ENCODE data around the gene INHBC. TPM values are rescaled to one million over a fixed set of nuclear protein-coding genes. Genes with fewer than 3 reads are reported as not detected.
"Not testable (repeated sequence)": the region's sequence is repeated elsewhere in the genome, so short reads cannot be mapped to it uniquely, and the experiment has no call there.

INHBC gene
- total and polyA plus RNA-seq, 7 experiments from 2014 or later, result 0.16 TPM; not detected in 6

DNA sequence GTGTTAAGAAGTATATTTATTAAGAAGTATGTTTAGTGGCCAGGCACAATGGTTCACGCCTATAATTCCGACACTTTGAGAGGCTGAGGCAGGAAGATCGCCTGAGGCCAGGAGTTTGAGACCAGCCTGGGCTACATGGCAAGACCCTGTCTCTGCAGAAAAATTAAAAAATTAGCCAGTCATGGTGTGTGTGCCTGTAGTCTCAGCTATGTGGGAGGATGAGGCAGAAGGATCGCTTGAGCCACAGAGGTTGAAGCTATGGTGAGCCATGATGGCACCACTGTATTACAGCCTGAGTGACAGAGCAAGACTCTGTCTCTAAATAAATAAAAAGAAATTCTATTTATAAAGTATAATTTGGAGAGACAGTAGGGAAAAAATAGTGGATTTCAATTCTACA, 24.1 kb upstream of the INHBC start:
- no peak for ATAC-seq
- no peaks in the 10 kb centered on the region for H3K27me3 ChIP-seq (ENCODE audit: control insufficient read depth in 2 of 2, insufficient read depth in 2 of 2, low read length in 2 of 2)
- peaks cover 3 to 52% (median 42%) of the 10 kb centered on the region in 7 donors for H3K4me1 Mint-ChIP-seq

DNA sequence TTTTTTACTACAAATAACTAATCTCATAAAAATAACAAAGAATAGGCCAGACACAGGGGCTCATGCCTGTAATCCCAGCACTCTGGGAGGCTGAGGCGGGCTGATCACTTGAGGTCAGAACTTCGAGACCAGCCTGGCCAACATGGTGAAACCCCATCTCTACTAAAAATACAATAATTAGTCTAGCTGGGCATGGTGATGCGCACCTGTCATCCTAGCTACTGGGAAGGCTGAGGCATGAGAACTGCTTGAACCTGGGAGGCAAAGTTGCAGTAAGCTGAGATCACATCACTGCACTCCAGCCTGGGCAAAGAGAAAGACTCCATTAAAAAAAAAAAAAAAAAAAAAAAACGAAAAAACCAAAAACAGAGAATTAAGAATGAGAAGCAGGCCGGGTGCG, 20.4 kb upstream of the INHBC start:
- H3K27me3 Mint-ChIP-seq; H3K4me3 Mint-ChIP-seq; H3K9me3 Mint-ChIP-seq; H3K27ac ChIP-seq (ENCODE audit: low read depth, low read length); ATAC-seq; H3K4me1 ChIP-seq (ENCODE audit: control insufficient read depth in 2 of 2, insufficient read depth in 2 of 2, low read length in 2 of 2); intact Hi-C loops (cut with micrococcal nuclease); POLR2A ChIA-PET; H3K27ac Mint-ChIP-seq; H3K4me3 ChIP-seq (ENCODE audit: low read length); DNase-seq; H3K36me3 ChIP-seq (ENCODE audit: control insufficient read depth in 2 of 3, insufficient read depth in 3 of 3, low read length in 3 of 3); H3K9me3 ChIP-seq (ENCODE audit: control insufficient read depth in 2 of 3, low read length in 3 of 3); H3K27me3 ChIP-seq (ENCODE audit: control insufficient read depth in 2 of 2, insufficient read depth in 2 of 2, low read length in 2 of 2); CTCF ChIA-PET: not testable (repeated sequence)
- peaks cover 7 to 65% (median 59%) of the 10 kb centered on the region in 7 donors for H3K4me1 Mint-ChIP-seq
- peaks cover 0 to 11% (median 0%) of the 10 kb centered on the region in 5 donors for H3K36me3 Mint-ChIP-seq

More for the DNA sequence above, 24.1 kb upstream of the INHBC start:
- Histone ChIP-seq H3K9me3 (ENCODE audit: control insufficient read depth in 2 of 3, low read length in 3 of 3) (no peaks in the 10 kb centered on the region), H3K27ac (ENCODE audit: low read depth, low read length) (no peak overlapping the region), H3K4me1 (ENCODE audit: control insufficient read depth in 2 of 2, insufficient read depth in 2 of 2, low read length in 2 of 2) (peaks cover 0 to 5% of the 10 kb centered on the region in 2 donors), H3K4me3 (ENCODE audit: low read length) (no peak overlapping the region), H3K36me3 (ENCODE audit: control insufficient read depth in 2 of 3, insufficient read depth in 3 of 3, low read length in 3 of 3) (no peaks in the 10 kb centered on the region)
- ChIA-PET CTCF (interaction anchor here (0.6 to 0.7 kb wide), 2 partner anchors 8 to 346 kb away, joined by 3 to 6 read pairs; no protein-coding TSS in a partner anchor), POLR2A (no interaction called here)
- Mint-ChIP-seq H3K4me3 (no peak overlapping the region), H3K9me3 (no peaks in the 10 kb centered on the region), H3K27ac (peak overlapping the region in 1 of 9 donors; percentile 66), H3K27me3 (no peaks in the 10 kb centered on the region), H3K36me3 (peaks cover 0 to 16% (median 3%) of the 10 kb centered on the region in 5 donors)
- DNase-seq, result no peak
- intact Hi-C loops (cut with micrococcal nuclease), result no loop called here

DNA sequence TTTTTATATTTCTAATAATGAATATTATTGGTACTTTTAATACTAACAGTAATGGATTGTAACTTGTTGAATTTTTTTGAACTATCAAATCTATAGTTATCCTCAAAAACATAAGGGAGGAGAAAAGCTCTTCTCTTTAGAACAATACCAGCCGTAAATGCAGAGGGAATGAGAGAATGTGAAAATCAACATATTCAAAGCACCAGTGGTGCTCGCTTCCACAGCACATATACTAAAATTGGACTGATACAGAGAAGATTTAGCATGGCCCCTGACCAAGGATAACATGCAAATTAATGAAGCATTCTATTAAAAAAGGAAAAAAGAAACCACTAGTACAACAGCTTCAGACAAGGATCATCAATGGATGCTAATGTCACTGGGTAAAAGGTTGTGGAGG, 19.5 kb upstream of the INHBC start:
- H3K27me3 ChIP-seq (ENCODE audit: control insufficient read depth in 2 of 2, insufficient read depth in 2 of 2, low read length in 2 of 2), result no peaks in the 10 kb centered on the region
- H3K36me3 ChIP-seq (ENCODE audit: control insufficient read depth in 2 of 3, insufficient read depth in 3 of 3, low read length in 3 of 3), result peaks cover 0 to 6% (median 0%) of the 10 kb centered on the region in 3 experiments
- Mint-ChIP-seq H3K27me3 (no peaks in the 10 kb centered on the region), H3K36me3 (peaks cover 0 to 11% (median 0%) of the 10 kb centered on the region in 5 donors), H3K27ac (peak overlapping the region in 2 of 9 donors; percentile 16 to 70), H3K9me3 (no peaks in the 10 kb centered on the region), H3K4me1 (peaks cover 7 to 66% (median 63%) of the 10 kb centered on the region in 7 donors), H3K4me3 (peak overlapping the region in 1 of 10 donors; percentile 4)
- no peak overlapping the region for H3K27ac ChIP-seq (ENCODE audit: low read depth, low read length)
- peaks cover 4 to 5% of the 10 kb centered on the region in 2 donors for H3K4me1 ChIP-seq (ENCODE audit: control insufficient read depth in 2 of 2, insufficient read depth in 2 of 2, low read length in 2 of 2)
- intact Hi-C loops (cut with micrococcal nuclease), result no loop called here
- no peaks in the 10 kb centered on the region for H3K9me3 ChIP-seq (ENCODE audit: control insufficient read depth in 2 of 3, low read length in 3 of 3)
- ChIA-PET CTCF (no interaction called here), POLR2A (no interaction called here)
- ATAC-seq (no peak), DNase-seq (no peak)
- no peak overlapping the region for H3K4me3 ChIP-seq (ENCODE audit: low read length)

DNA sequence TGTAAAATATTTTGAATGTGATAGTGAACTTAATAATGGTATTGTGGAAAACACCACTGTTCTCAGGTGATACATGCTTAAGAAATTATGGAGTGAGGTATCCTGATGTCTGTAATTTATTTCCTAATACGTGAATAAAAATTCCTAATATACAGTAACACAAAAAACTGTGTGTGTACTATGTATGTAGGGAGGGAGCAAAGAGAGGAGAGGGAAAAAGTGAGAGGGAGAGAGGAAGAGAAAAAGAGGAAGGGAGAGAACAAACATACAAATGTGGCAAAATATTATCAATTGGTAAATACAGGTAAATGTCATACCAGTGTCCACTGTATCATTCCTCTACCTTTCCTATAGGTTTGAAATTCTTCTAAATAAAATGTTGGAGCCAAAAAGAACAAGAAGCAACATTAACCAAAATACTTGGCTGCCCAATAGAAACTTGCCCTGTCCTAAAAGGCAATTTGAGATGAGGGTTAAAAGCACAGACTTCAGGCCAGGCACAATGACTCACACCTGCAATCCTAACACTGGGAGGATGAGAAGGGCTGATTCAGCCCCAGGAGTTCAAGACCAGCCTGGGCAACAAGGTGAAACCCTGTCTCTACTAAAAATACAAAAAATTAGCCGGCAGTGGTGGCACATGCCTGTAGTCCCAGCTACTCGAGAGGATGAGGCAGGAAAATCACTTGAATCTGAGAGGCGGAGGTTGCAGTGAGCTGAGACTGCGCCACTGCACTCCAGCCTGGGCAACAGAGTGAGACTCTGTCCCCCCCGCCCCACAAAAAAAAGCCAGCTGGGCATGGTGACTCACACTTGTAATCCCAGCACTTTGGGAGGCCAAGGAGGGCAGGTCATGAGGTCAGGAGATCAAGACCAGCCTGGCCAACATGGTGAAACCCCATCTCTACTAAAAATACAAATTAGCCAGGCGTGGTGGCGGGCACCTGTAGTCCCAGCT, 18.3 kb upstream of the INHBC start:
- Mint-ChIP-seq H3K4me1 (peaks cover 10 to 66% (median 61%) of the 10 kb centered on the region in 7 donors), H3K36me3 (peaks cover 0 to 14% (median 4%) of the 10 kb centered on the region in 5 donors), H3K4me3 (peak overlapping the region in 1 of 10 donors; percentile 4), H3K27me3 (no peaks in the 10 kb centered on the region), H3K9me3 (peaks cover 0 to 1% (median 0%) of the 10 kb centered on the region in 11 donors), H3K27ac (peak overlapping the region in 1 of 9 donors; percentile 7)
- ATAC-seq (no peak), DNase-seq (no peak)
- Histone ChIP-seq H3K9me3 (ENCODE audit: control insufficient read depth in 2 of 3, low read length in 3 of 3) (no peaks in the 10 kb centered on the region), H3K27me3 (ENCODE audit: control insufficient read depth in 2 of 2, insufficient read depth in 2 of 2, low read length in 2 of 2) (no peaks in the 10 kb centered on the region), H3K4me3 (ENCODE audit: low read length) (no peak overlapping the region), H3K36me3 (ENCODE audit: control insufficient read depth in 2 of 3, insufficient read depth in 3 of 3, low read length in 3 of 3) (peaks cover 0 to 6% (median 5%) of the 10 kb centered on the region in 3 experiments), H3K27ac (ENCODE audit: low read depth, low read length) (no peak overlapping the region), H3K4me1 (ENCODE audit: control insufficient read depth in 2 of 2, insufficient read depth in 2 of 2, low read length in 2 of 2) (peaks cover 2 to 11% of the 10 kb centered on the region in 2 donors)
- CTCF ChIA-PET, result no interaction called here
- intact Hi-C loops (cut with micrococcal nuclease), result no loop called here
- POLR2A ChIA-PET, result interaction anchor here (0.9 to 1.5 kb wide), 2 partner anchors 15 to 16 kb away, joined by 3 read pairs; no protein-coding TSS in a partner anchor

DNA sequence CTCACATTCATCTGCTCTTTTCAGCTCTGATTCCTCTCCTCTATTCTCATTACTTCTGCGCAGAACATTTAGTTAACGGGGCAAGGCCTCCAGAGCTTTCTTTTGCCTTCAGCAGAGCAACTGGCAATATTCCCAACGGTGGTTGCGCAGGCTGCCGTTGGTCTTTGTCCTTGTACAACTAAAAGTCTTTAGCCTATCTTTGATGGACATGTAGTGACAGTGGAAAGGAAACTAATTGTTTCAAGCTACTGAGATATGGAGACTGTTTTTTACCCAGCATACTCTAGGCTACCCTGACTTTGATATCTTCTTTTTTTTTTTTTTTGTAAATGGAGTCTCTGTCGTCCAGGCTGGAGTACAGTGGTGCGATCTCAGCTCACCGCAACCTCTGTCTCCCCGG, 16.3 kb upstream of the INHBC start:
- intact Hi-C loops (cut with micrococcal nuclease), result no loop called here
- no peak overlapping the region for H3K27ac ChIP-seq (ENCODE audit: low read depth, low read length)
- H3K27me3 ChIP-seq (ENCODE audit: control insufficient read depth in 2 of 2, insufficient read depth in 2 of 2, low read length in 2 of 2), result no peaks in the 10 kb centered on the region
- DNase-seq (no peak), ATAC-seq (no peak)
- Mint-ChIP-seq H3K9me3 (peaks cover 0 to 1% (median 0%) of the 10 kb centered on the region in 11 donors), H3K4me1 (peaks cover 10 to 66% (median 58%) of the 10 kb centered on the region in 7 donors), H3K36me3 (peaks cover 0 to 23% (median 7%) of the 10 kb centered on the region in 5 donors), H3K4me3 (no peak overlapping the region), H3K27ac (peak overlapping the region in 5 of 9 donors; percentile 0 to 31 (median 3)), H3K27me3 (no peaks in the 10 kb centered on the region)
- H3K4me1 ChIP-seq (ENCODE audit: control insufficient read depth in 2 of 2, insufficient read depth in 2 of 2, low read length in 2 of 2), result peaks cover 0 to 11% of the 10 kb centered on the region in 2 donors
- H3K4me3 ChIP-seq (ENCODE audit: low read length), result no peak overlapping the region
- peaks cover 4 to 13% (median 6%) of the 10 kb centered on the region in 3 experiments for H3K36me3 ChIP-seq (ENCODE audit: control insufficient read depth in 2 of 3, insufficient read depth in 3 of 3, low read length in 3 of 3)
- ChIA-PET CTCF (no interaction called here), POLR2A (interaction anchor here (1.5 kb wide), 1 partner anchor 14 kb away, joined by 3 read pairs; no protein-coding TSS in a partner anchor)
- H3K9me3 ChIP-seq (ENCODE audit: control insufficient read depth in 2 of 3, low read length in 3 of 3), result no peaks in the 10 kb centered on the region

DNA sequence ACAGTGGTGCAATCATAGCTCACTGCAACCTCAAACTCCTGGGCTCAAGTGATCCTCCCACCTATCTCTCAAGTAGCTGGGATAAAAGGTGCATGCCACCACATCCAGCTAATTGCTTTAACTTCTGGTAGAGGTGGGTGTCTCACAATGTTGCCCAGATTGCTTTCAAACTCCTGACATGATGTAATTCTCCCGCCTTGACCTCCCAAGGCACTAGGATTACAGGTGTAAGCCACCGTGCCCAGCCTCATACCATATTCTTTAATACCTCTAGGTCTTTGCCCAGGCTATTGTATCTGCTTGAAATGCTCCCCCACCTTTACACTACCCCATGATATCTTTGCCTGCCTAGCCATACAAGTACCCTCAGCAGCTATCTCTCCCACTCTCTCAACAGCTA, 15.1 kb upstream of the INHBC start:
- ChIA-PET POLR2A (no interaction called here), CTCF (no interaction called here)
- peaks cover 0 to 11% of the 10 kb centered on the region in 2 donors for H3K4me1 ChIP-seq (ENCODE audit: control insufficient read depth in 2 of 2, insufficient read depth in 2 of 2, low read length in 2 of 2)
- peaks cover 4 to 13% (median 6%) of the 10 kb centered on the region in 3 experiments for H3K36me3 ChIP-seq (ENCODE audit: control insufficient read depth in 2 of 3, insufficient read depth in 3 of 3, low read length in 3 of 3)
- Mint-ChIP-seq H3K4me1 (peaks cover 10 to 67% (median 61%) of the 10 kb centered on the region in 7 donors), H3K27ac (peak overlapping the region in 3 of 9 donors; percentile 32 to 51 (median 49)), H3K36me3 (peaks cover 0 to 26% (median 9%) of the 10 kb centered on the region in 5 donors), H3K4me3 (peak overlapping the region in 1 of 10 donors; percentile 35), H3K9me3 (peaks cover 0 to 1% (median 0%) of the 10 kb centered on the region in 11 donors), H3K27me3 (no peaks in the 10 kb centered on the region)
- intact Hi-C loops (cut with micrococcal nuclease), result no loop called here
- H3K27me3 ChIP-seq (ENCODE audit: control insufficient read depth in 2 of 2, insufficient read depth in 2 of 2, low read length in 2 of 2), result no peaks in the 10 kb centered on the region
- no peak overlapping the region for H3K4me3 ChIP-seq (ENCODE audit: low read length)
- H3K27ac ChIP-seq (ENCODE audit: low read depth, low read length), result no peak overlapping the region
- H3K9me3 ChIP-seq (ENCODE audit: control insufficient read depth in 2 of 3, low read length in 3 of 3), result no peaks in the 10 kb centered on the region
- DNase-seq, result no peak
- no peak for ATAC-seq

Measured in naive thymus-derived CD4-positive, alpha-beta T cell (primary cell).